Nephron (organoid): ENCODE data around the gene ZDHHC24.

Experiments used
- H3K27ac Mint-ChIP-seq, 3 experiments: 2 replicates each; pipeline ENCODE4 v1.8.0; 2020; ENCODE audit warnings: mixed read lengths in 3 of 3, mild to moderate bottlenecking in 2 of 3, moderate library complexity in 1 of 3
- H3K27me3 Mint-ChIP-seq: 2 replicates; pipeline ENCODE4 v1.8.0; 2021; ENCODE audit warnings: low read depth, mild to moderate bottlenecking, moderate library complexity, mixed read lengths
- H3K36me3 Mint-ChIP-seq: 2 replicates; pipeline ENCODE4 v1.8.0; 2020; ENCODE audit warnings: low read depth, mixed read lengths
- H3K4me1 Mint-ChIP-seq: 2 replicates; pipeline ENCODE4 v1.8.0; 2020; ENCODE audit warnings: mixed read lengths
- H3K4me3 Mint-ChIP-seq, 3 experiments: 2 replicates each; pipeline ENCODE4 v1.8.0; 2020; ENCODE audit warnings: mild to moderate bottlenecking in 3 of 3, mixed read lengths in 3 of 3, moderate library complexity in 2 of 3
- H3K9me3 Mint-ChIP-seq: 2 replicates; pipeline ENCODE4 v1.8.0; 2020; ENCODE audit warnings: mixed read lengths
- TF ChIP-seq, protein P1 (sequence below), 3 experiments: fragments of 200-600 bp; sonication (generic); IDR thresholded peaks; one replicate each; pipeline ENCODE4 v1.5.0; 2021; ENCODE audit warnings: antibody characterized with exemption in 3 of 3; ENCODE audit not compliant: unreplicated experiment in 3 of 3

ZDHHC24 gene

DNA sequence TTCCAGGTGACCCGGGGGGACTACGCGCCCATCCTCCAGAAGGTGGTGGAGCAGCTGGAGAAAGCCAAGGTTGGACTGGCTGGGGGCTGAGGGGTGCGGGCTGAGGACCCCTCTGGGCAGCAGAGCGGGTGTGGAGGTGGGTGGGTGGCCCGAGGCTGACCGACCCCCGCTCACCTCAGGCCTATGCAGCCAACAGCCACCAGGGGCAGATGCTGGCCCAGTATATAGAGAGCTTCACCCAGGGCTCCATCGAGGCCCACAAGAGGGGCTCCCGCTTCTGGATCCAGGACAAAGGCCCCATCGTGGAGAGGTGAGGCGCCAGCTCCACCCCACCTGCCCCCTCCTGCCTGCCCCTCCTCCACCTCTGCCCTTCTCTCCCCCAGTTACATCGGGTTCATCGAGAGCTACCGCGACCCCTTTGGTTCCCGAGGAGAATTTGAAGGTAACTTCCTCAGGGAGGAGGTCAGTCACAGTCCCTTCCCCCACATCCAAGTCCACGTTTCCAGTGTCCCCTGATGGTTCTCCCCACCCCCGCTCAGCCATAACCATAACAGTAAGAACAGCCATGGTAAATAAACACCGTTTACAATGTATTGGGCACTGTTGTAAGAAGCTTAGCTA is 54.4 kb downstream of the ZDHHC24 start:
- Mint-ChIP-seq H3K36me3 (peaks cover 3% of the 10 kb centered on the region), H3K4me1 (peaks cover 5% of the 10 kb centered on the region), H3K27ac (no peak overlapping the region), H3K9me3 (no peaks in the 10 kb centered on the region), H3K27me3 (no peaks in the 10 kb centered on the region), H3K4me3 (no peak overlapping the region)
- TF ChIP-seq, protein P1, sequence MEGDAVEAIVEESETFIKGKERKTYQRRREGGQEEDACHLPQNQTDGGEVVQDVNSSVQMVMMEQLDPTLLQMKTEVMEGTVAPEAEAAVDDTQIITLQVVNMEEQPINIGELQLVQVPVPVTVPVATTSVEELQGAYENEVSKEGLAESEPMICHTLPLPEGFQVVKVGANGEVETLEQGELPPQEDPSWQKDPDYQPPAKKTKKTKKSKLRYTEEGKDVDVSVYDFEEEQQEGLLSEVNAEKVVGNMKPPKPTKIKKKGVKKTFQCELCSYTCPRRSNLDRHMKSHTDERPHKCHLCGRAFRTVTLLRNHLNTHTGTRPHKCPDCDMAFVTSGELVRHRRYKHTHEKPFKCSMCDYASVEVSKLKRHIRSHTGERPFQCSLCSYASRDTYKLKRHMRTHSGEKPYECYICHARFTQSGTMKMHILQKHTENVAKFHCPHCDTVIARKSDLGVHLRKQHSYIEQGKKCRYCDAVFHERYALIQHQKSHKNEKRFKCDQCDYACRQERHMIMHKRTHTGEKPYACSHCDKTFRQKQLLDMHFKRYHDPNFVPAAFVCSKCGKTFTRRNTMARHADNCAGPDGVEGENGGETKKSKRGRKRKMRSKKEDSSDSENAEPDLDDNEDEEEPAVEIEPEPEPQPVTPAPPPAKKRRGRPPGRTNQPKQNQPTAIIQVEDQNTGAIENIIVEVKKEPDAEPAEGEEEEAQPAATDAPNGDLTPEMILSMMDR (IDR thresholded peaks at IDR 0.05; ENCODE audit: unreplicated experiment in 3 of 3), result peak in 2 of 3 experiments; percentile 35 to 47

DNA sequence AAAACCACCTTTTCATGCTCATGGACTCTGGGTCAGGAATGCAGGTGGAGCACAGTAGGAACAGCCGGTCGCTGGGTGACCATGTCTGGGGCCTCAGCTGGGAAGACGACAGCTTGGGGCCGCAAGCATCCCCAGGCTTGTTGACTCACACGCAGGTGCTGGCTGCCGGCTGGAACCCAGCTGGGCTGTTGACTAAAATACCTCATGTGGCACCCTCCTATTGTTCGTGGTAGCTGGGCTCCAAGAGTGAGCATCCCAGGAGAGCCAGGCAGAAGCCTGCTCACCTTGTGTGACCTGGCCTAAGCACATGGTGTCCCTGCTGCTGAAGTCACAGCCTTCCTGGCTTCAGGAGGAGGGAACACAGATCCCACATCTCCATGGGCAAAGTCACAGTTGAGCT is 56.2 kb downstream of the ZDHHC24 start:
- Mint-ChIP-seq H3K4me3 (no peak overlapping the region), H3K4me1 (peaks cover 5% of the 10 kb centered on the region), H3K27me3 (no peaks in the 10 kb centered on the region), H3K9me3 (no peaks in the 10 kb centered on the region), H3K36me3 (peaks cover 3% of the 10 kb centered on the region), H3K27ac (no peak overlapping the region)
- TF ChIP-seq, protein P1 (IDR thresholded peaks at IDR 0.05; ENCODE audit: unreplicated experiment in 3 of 3), result no peak

DNA sequence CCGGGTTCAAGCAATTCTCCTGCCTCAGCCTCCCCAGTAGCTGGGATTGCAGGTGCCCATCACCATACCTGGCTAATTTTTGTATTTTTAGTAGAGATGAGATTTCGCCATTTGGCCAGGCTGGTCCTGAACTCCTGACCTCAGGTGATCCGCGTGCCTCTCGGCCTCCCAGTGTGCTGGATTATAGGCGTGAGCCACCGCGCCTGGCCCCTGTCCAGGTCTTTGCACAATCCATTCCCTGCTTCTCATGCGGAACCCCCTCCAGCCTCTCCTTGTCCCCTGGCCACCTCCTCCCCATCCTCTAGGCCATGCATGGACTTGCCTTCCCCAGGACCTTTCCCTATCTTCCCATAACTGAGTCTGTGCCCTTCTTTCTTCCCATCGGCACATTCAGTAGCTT is 56.9 kb downstream of the ZDHHC24 start:
- Mint-ChIP-seq H3K4me3 (no peak overlapping the region), H3K36me3 (peaks cover 3% of the 10 kb centered on the region)

DNA sequence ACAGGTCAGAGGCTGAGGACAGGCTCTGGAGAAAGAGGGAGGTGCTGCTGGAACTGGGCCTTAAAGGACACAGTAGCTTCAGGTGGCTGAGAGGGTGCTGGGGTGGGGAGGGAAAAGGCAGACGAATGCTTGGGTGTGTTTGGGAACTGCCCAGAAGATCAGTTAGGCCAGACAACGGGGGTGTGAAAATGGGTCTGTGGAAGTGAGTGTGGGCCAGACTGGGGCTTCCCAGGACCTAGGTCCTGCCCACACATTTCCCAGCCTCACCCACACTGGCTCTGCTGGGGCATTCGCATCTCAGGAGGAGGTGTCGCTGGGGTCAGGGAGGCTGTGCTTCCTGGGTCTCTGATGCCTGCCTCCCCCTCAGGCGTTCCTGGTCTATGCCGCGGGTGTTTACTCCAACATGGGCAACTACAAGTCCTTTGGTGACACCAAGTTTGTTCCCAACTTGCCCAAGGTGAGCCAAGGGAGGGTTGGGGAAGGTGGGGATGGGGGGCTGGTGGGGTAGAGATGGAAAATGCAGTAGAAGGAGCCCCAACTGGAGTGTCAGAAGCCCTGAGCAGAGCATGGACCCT is 61.0 kb downstream of the ZDHHC24 start:
- Mint-ChIP-seq H3K36me3 (peaks cover 3% of the 10 kb centered on the region), H3K27ac (no peak overlapping the region), H3K27me3 (no peaks in the 10 kb centered on the region), H3K9me3 (no peaks in the 10 kb centered on the region), H3K4me3 (no peak overlapping the region), H3K4me1 (no peaks in the 10 kb centered on the region)
- TF ChIP-seq, protein P1 (IDR thresholded peaks at IDR 0.05; ENCODE audit: unreplicated experiment in 3 of 3), result no peak

More for the DNA sequence above, 56.9 kb downstream of the ZDHHC24 start:
- Mint-ChIP-seq H3K27ac (no peak overlapping the region), H3K9me3 (no peaks in the 10 kb centered on the region), H3K4me1 (peaks cover 5% of the 10 kb centered on the region), H3K27me3 (no peaks in the 10 kb centered on the region)
- TF ChIP-seq, protein P1 (IDR thresholded peaks at IDR 0.05; ENCODE audit: unreplicated experiment in 3 of 3), result no peak

DNA sequence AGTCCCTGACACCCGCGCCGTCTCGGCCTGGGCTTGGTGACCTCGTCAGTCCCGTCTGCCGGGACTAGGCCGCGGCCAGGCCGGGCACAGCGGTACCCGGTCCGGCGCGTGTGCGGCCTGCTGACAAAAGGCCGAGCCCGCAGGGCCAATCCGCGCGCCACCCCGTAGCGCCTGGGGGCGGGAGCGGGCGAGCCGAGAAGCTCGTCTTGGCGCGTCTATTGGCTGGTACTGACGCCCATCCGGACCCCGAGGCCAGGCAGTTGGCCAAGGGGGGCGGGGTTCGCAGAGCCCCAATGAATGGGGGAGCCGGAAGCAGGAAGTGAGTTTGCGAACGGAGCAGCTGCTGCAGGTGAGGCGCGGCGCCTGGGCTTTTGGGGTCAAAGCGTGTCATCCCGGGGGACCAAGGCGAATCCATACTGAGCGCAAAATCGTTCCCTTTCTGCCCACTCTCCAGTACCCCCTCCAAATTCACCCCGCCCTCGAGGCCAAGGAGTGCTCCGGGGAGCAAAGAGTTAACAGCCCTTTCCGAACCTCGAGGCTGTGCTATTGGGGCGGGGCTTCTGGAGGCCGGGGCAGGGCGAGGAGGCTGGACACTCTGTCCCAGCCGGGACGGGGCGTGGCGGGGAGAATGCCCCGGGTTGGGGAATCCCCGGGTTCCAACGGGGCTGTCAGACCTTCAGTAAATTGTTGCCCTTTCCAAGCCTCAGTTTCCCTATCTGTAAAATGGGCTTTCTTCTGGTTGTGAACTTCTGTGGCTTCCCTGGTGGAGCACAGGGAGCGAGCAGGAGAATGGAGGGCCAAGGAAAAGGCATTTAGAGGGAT is 65.5 kb downstream of the ZDHHC24 start, which contains the start of gene DPP3:
TSS of gene DPP3 (plus strand) at position 318 of the 822 bp plus-strand sequence. CDS start 1,767 bp downstream, outside the sequence.
- Mint-ChIP-seq H3K36me3 (no peaks in the 10 kb centered on the region), H3K4me3 (peak within 1 kb of the TSS; percentile 93 to 95 (median 94))

More for the DNA sequence above, 65.5 kb downstream of the ZDHHC24 start, which contains the start of gene DPP3:
- no peaks in the 10 kb centered on the region for H3K27me3 Mint-ChIP-seq
- H3K9me3 Mint-ChIP-seq, result no peaks in the 10 kb centered on the region
- peaks cover 32% of the 10 kb centered on the region for H3K4me1 Mint-ChIP-seq
- TF ChIP-seq, protein P1 (IDR thresholded peaks at IDR 0.05; ENCODE audit: unreplicated experiment in 3 of 3), result no peak
- peak within 1 kb of the TSS; percentile 80 to 96 (median 84) for H3K27ac Mint-ChIP-seq
